Memory B cell (primary cell): ENCODE results near the gene AFG3L2.

Source experiments
- ATAC-seq: fragments of 150-1000 bp; cut with Tn5 transposase; 2 replicates; pipeline ENCODE4 v1.10.0; 2021; ENCODE audit warnings: low read depth, mild to moderate bottlenecking, moderate library complexity
- DNase-seq, 2 donors: peaks; one replicate each; pipeline ENCODE4 v3.0.0; 2022; ENCODE audit warnings: low spot score in 2 of 2
- H3K27ac Mint-ChIP-seq: one replicate; pipeline ENCODE4 v1.8.0; 2022; ENCODE audit warnings: mild to moderate bottlenecking, moderate library complexity, mixed read lengths
- H3K27me3 Mint-ChIP-seq: one replicate; pipeline ENCODE4 v1.8.0; 2022; ENCODE audit warnings: mixed read lengths
- H3K36me3 Mint-ChIP-seq: one replicate; pipeline ENCODE4 v1.8.0; 2022; ENCODE audit warnings: mild to moderate bottlenecking, mixed read lengths
- H3K4me1 Mint-ChIP-seq: one replicate; pipeline ENCODE4 v1.8.0; 2022; ENCODE audit warnings: mixed read lengths
- H3K4me3 Mint-ChIP-seq: one replicate; pipeline ENCODE4 v1.8.0; 2022; ENCODE audit warnings: mild to moderate bottlenecking, moderate library complexity, mixed read lengths
- H3K9me3 Mint-ChIP-seq: one replicate; pipeline ENCODE4 v1.8.0; 2022; ENCODE audit warnings: mixed read lengths

Gene AFG3L2

DNA sequence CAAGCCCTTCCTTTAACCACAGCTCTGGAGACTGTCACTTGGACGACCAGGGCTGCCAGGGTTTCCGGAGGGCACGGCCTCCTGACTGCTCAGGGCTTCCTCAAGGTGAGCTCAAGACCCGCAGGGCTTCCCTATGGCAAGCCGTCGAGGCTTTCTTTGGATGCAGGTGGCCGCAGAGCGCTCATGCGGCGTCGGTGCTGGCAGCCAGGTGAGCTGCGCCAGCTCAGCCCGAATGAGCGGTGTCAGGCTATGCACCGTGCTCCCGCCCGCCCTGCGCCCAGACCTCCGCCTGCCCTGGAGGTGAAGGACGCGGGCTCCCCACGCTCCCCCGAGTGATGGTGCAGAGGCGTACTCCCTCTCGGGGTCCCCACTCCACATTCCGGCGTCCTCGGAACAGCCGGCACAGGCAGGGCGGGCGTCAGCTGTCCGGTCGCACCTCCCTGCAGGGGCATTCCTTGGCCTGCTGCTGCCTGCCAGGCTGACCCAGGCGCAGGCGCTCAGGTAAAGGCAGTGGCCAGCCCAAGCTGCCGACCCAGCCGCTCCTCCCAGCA, 89.8 kb downstream of the AFG3L2 start:
- Mint-ChIP-seq H3K27me3 (peaks cover 17% of the 10 kb centered on the region), H3K9me3 (no peaks in the 10 kb centered on the region), H3K4me3 (no peak overlapping the region), H3K27ac (no peak overlapping the region), H3K36me3 (no peaks in the 10 kb centered on the region), H3K4me1 (no peaks in the 10 kb centered on the region)
- ATAC-seq (no peak), DNase-seq (no peak)

DNA sequence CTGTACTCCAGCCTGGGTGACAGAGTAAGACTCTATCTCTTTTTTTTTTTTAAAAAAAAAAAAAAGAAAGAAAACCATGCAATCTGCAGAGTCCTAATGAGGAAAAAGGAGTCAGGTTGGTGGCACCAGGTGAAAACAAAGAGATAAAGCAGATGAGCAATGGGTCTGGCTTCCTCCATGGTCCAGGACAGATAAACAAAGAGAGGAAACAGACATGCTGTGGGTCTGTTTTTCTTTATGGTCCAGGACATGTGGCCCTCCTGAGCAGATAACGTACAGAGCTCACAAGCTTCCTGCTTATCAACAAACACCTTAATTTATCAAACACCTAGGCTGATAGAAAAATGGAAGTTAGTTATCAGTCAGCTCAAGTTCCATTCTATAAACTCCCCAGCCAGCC, 93.4 kb downstream of the AFG3L2 start:
- Mint-ChIP-seq H3K4me3 (no peak overlapping the region), H3K27ac (no peak overlapping the region), H3K27me3 (peaks cover 6% of the 10 kb centered on the region), H3K4me1 (no peaks in the 10 kb centered on the region), H3K9me3 (no peaks in the 10 kb centered on the region), H3K36me3 (no peaks in the 10 kb centered on the region)
- DNase-seq (no peak), ATAC-seq (no peak)

DNA sequence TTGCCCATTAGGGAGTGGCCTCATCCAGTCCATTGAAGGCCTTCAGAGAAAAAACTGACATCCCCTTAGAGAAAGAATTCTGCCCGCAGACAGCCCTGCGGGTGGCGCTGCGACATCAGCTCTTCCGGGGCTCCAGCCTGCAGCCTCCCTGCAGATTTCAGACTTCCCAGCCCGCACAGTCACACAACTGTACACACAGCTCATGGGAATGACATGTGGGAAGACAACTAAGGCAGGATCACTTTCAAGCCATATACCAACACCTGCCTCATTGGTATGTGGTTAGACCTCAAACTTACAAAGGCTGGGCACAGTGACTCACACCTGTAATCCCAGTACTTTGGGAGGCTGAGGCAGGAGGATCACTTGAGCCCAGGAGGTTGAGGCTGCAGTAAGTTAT, 93.8 kb downstream of the AFG3L2 start:
- Mint-ChIP-seq H3K4me1 (no peaks in the 10 kb centered on the region), H3K9me3 (no peaks in the 10 kb centered on the region), H3K27ac (no peak overlapping the region), H3K27me3 (peaks cover 5% of the 10 kb centered on the region), H3K36me3 (no peaks in the 10 kb centered on the region), H3K4me3 (no peak overlapping the region)
- ATAC-seq (no peak), DNase-seq (no peak)

DNA sequence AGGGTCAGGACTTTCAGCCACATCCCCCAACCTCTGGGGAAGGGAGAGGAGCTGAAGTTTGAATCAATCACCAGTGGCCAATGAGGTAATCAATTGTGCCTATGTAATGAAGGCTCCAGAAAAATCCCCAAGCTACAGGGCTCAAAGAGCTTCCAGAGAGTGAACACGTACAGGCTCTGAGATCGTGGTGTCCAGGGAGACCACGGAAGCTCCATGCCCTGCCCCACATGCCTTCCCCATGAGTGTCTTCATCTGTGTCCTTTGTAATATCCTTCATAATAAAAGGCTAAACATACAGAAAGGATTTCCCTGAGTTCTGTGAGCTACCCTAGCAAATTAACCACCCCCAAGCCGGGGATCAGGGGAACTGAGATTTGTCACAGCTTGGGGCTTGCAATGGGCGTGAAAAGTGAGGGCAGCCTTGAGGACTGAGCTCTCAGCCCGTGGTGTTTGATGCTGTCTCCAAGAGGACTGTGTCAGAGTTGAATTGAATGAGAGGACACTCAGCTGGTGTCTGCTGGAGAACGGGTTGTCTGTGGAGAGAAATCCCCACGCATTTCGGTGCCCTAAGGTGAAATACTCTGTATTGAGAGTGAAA, 94.5 kb downstream of the AFG3L2 start:
- no peaks in the 10 kb centered on the region for H3K4me1 Mint-ChIP-seq
- no peaks in the 10 kb centered on the region for H3K9me3 Mint-ChIP-seq
- DNase-seq (no peak), ATAC-seq (no peak)
- H3K27me3 Mint-ChIP-seq = peaks cover 5% of the 10 kb centered on the region
- no peak overlapping the region for H3K27ac Mint-ChIP-seq
- H3K4me3 Mint-ChIP-seq = no peak overlapping the region
- H3K36me3 Mint-ChIP-seq = no peaks in the 10 kb centered on the region

DNA sequence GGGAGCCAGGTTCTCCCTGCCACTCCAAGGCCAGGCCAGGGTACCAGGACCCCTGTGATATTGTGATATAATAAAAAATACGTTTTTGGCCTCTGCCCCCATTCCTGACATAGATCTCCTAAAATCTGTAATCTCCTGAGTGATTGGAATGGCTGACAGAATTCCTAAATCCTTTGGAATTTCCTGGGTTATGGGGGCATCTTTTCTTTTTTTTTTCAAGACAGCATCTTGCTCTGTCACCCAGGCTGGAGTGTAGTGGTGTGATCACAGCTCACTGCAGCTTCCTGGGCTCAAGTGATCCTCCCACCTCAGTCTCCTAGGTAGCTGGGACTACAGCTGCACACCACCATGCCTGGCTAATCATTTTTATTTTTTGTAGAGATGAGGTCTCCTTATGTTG, 95.2 kb downstream of the AFG3L2 start:
- ATAC-seq (no peak), DNase-seq (no peak)
- no peaks in the 10 kb centered on the region for H3K4me1 Mint-ChIP-seq
- H3K27me3 Mint-ChIP-seq = peaks cover 12% of the 10 kb centered on the region
- no peaks in the 10 kb centered on the region for H3K36me3 Mint-ChIP-seq
- H3K4me3 Mint-ChIP-seq = no peak overlapping the region
- no peak overlapping the region for H3K27ac Mint-ChIP-seq
- H3K9me3 Mint-ChIP-seq = no peaks in the 10 kb centered on the region

DNA sequence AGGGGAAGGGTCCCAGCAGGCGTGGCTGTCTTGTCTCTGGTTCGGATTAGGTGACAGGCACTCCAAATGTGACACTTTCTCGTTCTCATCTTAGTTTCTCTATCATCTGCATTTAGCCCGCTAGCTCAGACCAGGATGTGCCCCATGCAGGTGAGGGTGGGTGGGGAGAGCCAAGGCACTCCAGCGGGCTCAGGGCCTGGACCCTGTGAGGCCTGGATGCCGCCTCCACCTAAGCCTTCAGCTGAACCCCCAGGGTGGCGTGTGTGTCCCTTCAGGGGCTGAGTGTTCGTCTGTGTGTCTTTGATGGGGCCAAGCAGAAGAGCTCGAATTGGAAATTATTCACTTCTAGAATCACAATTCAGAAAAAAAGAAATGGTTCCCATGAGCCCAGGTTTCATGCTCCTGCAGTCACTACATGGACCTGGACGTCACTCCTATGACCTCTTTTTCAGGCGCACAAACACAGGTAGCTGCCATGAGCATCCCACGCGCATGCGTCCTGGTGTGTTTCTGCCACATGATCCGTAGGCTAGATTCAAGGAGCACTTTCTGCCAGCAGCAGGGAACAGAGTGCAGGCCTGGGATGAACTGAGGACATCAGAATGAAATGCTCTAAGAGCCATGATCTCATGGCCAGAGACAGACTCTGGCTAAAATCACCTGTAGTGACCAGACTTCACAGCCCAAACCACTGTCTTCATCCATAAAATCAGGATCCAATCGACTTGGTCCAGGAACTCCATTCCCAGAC, 97.1 kb downstream of the AFG3L2 start:
- Mint-ChIP-seq H3K27me3 (peaks cover 17% of the 10 kb centered on the region), H3K36me3 (no peaks in the 10 kb centered on the region), H3K9me3 (no peaks in the 10 kb centered on the region), H3K27ac (no peak overlapping the region), H3K4me3 (no peak overlapping the region), H3K4me1 (no peaks in the 10 kb centered on the region)
- ATAC-seq (no peak), DNase-seq (no peak)
